ENCODE data around the gene SELENOM.

SELENOM gene

DNA sequence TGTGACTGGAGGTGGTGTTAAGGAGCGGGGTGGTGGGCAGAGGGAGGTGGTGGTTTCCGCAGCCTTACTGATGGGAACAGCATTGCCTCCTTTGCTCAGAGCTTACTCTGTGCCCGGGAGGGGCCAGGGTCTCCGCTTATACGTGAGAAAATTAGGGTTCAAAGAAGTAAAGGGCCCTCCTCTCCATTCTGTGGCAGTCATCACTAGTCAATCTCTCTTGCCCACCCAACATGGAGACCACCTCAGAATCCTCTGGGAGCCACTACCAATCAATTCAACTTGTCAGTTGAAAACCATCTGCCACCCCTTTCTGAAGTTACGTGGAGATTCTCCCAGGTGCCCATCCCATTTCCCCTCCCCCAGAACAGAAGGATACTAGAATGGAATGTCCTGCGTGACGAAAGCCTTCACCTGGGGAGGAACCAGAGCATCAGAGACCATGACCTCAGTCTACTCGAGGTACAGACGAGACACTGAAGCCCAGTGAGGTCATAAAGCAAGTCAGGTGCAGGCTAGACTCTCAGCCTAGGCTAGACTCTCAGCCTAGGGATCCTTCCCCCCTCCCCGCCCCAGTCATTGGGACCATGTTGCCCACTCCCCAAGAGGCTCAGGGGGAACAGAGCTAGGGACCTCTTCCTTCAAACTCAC, 2.0 kb downstream of the SELENOM start:
- Histone ChIP-seq H3K4me1 (ENCODE audit: insufficient read depth, low read length, severe bottlenecking) (peaks cover 10% of the 10 kb centered on the region), H3K27me3 (ENCODE audit: insufficient read depth, low read length) (peaks cover 7% of the 10 kb centered on the region; the same call in 1 of the 2 replicates), H4K20me1 (ENCODE audit: insufficient read depth, low read length) (no peaks in the 10 kb centered on the region), H3K4me2 (ENCODE audit: low read length) (no peak overlapping the region), H2AFZ (ENCODE audit: low read length) (no peak overlapping the region), H3F3A (ENCODE audit: insufficient read depth, low read length) (no peaks in the 10 kb centered on the region), H3K9ac (ENCODE audit: low read length) (no peak overlapping the region), H3K27ac (ENCODE audit: low read depth, low read length, poor library complexity, severe bottlenecking) (no peak overlapping the region), H3K9me3 (ENCODE audit: low read length) (no peaks in the 10 kb centered on the region), H3K36me3 (ENCODE audit: insufficient read depth, low read length) (no peaks in the 10 kb centered on the region), H3K9me2 (ENCODE audit: low read depth, low read length) (no peaks in the 10 kb centered on the region), H3K79me2 (ENCODE audit: insufficient read depth, low read length) (no peaks in the 10 kb centered on the region), H3K4me3 (ENCODE audit: low read depth, low read length, poor library complexity, severe bottlenecking) (no peak overlapping the region)
- TF ChIP-seq EZH2 (IDR thresholded peaks at IDR 0.05; ENCODE audit: borderline replicate concordance, low read length) (no peak), CTCF (IDR thresholded peaks at IDR 0.05; ENCODE audit: low read length) (no peak)

GRCh38 chr22:31104869-31105268, 2.5 kb downstream of the SELENOM start:
- H3K79me2 ChIP-seq (ENCODE audit: insufficient read depth, low read length), result no peaks in the 10 kb centered on the region
- no peaks in the 10 kb centered on the region for H4K20me1 ChIP-seq (ENCODE audit: insufficient read depth, low read length)
- no peak overlapping the region for H3K27ac ChIP-seq (ENCODE audit: low read depth, low read length, poor library complexity, severe bottlenecking)
- no peak overlapping the region for H3K4me2 ChIP-seq (ENCODE audit: low read length)
- peaks cover 7% of the 10 kb centered on the region; the same call in 1 of the 2 replicates for H3K27me3 ChIP-seq (ENCODE audit: insufficient read depth, low read length)
- peaks cover 10% of the 10 kb centered on the region for H3K4me1 ChIP-seq (ENCODE audit: insufficient read depth, low read length, severe bottlenecking)
- no peaks in the 10 kb centered on the region for H3K9me3 ChIP-seq (ENCODE audit: low read length)
- no peaks in the 10 kb centered on the region for H3K36me3 ChIP-seq (ENCODE audit: insufficient read depth, low read length)
- TF ChIP-seq CTCF (IDR thresholded peaks at IDR 0.05; ENCODE audit: low read length) (peak; percentile 53), EZH2 (IDR thresholded peaks at IDR 0.05; ENCODE audit: borderline replicate concordance, low read length) (no peak)
- no peak overlapping the region for H3K4me3 ChIP-seq (ENCODE audit: low read depth, low read length, poor library complexity, severe bottlenecking)
- no peak overlapping the region for H3K9ac ChIP-seq (ENCODE audit: low read length)
- no peak overlapping the region for H2AFZ ChIP-seq (ENCODE audit: low read length)
- no peaks in the 10 kb centered on the region for H3F3A ChIP-seq (ENCODE audit: insufficient read depth, low read length)
- no peaks in the 10 kb centered on the region for H3K9me2 ChIP-seq (ENCODE audit: low read depth, low read length)

GRCh38 chr22:31103899-31104694, 3.3 kb downstream of the SELENOM start:
- no peak overlapping the region for H3K9ac ChIP-seq (ENCODE audit: low read length)

More at GRCh38 chr22:31103899-31104694, 3.3 kb downstream of the SELENOM start:
- TF ChIP-seq EZH2 (IDR thresholded peaks at IDR 0.05; ENCODE audit: borderline replicate concordance, low read length) (no peak), CTCF (IDR thresholded peaks at IDR 0.05; ENCODE audit: low read length) (no peak)
- H3K9me2 ChIP-seq (ENCODE audit: low read depth, low read length), result no peaks in the 10 kb centered on the region
- H2AFZ ChIP-seq (ENCODE audit: low read length), result no peak overlapping the region
- H3K9me3 ChIP-seq (ENCODE audit: low read length), result no peaks in the 10 kb centered on the region
- H4K20me1 ChIP-seq (ENCODE audit: insufficient read depth, low read length), result no peaks in the 10 kb centered on the region
- H3K4me1 ChIP-seq (ENCODE audit: insufficient read depth, low read length, severe bottlenecking), result peaks cover 10% of the 10 kb centered on the region
- peaks cover 7% of the 10 kb centered on the region; the same call in 1 of the 2 replicates for H3K27me3 ChIP-seq (ENCODE audit: insufficient read depth, low read length)
- H3F3A ChIP-seq (ENCODE audit: insufficient read depth, low read length), result no peaks in the 10 kb centered on the region
- no peaks in the 10 kb centered on the region for H3K36me3 ChIP-seq (ENCODE audit: insufficient read depth, low read length)
- no peak overlapping the region for H3K4me2 ChIP-seq (ENCODE audit: low read length)
- H3K79me2 ChIP-seq (ENCODE audit: insufficient read depth, low read length), result no peaks in the 10 kb centered on the region
- no peak overlapping the region for H3K4me3 ChIP-seq (ENCODE audit: low read depth, low read length, poor library complexity, severe bottlenecking)
- H3K27ac ChIP-seq (ENCODE audit: low read depth, low read length, poor library complexity, severe bottlenecking), result no peak overlapping the region
